Mononuclear cell (primary cell): Measurements from ENCODE around the gene MTERF4. TPM values are rescaled to one million over a fixed set of nuclear protein-coding genes. Genes with fewer than 3 reads are reported as not detected.

Experiments
- H3K27me3 ChIP-seq: 2 replicates; pipeline ENCODE4 v1.6.0; 2011; ENCODE audit warnings: low read length, control low read depth; ENCODE audit not compliant: insufficient read depth
- H3K4me1 ChIP-seq: 2 replicates; pipeline ENCODE4 v1.5.1; 2011; ENCODE audit warnings: mild to moderate bottlenecking, low read length, control low read depth; ENCODE audit not compliant: insufficient read depth
- H3K4me3 ChIP-seq: 2 replicates; pipeline ENCODE4 v1.5.1; 2011; ENCODE audit warnings: mild to moderate bottlenecking, low read length, moderate library complexity
- H3K9me3 ChIP-seq: 2 replicates; pipeline ENCODE4 v1.5.1; 2011; ENCODE audit warnings: low read depth, mild to moderate bottlenecking, control low read depth, low read length
- total RNA-seq: library from RNA; depleted of rRNA; stranded (reverse); fragments of >200 nt; gene quantifications from one replicate; pipeline ENCODE4 v1.2.3, GENCODE V29; 2012

MTERF4 gene
- total RNA-seq, 1 donor, result 103 TPM

GRCh38 chr2:241049739-241050623, 52.1 kb downstream of the MTERF4 start:
- Histone ChIP-seq H3K27me3 (no peaks in the 10 kb centered on the region), H3K9me3 (peaks cover 6% of the 10 kb centered on the region), H3K4me3 (no peak overlapping the region), H3K4me1 (no peaks in the 10 kb centered on the region)

- H3K9me3 ChIP-seq, result peaks cover 6% of the 10 kb centered on the region
- H3K27me3 ChIP-seq, result no peaks in the 10 kb centered on the region
- no peaks in the 10 kb centered on the region for H3K4me1 ChIP-seq
- no peak overlapping the region for H3K4me3 ChIP-seq
Measured at GRCh38 chr2:241048949-241049343, 53.1 kb downstream of the MTERF4 start.

GRCh38 chr2:241048149-241048948, 53.7 kb downstream of the MTERF4 start:
- no peaks in the 10 kb centered on the region for H3K4me1 ChIP-seq
- peaks cover 6% of the 10 kb centered on the region for H3K9me3 ChIP-seq
- H3K27me3 ChIP-seq, result no peaks in the 10 kb centered on the region
- H3K4me3 ChIP-seq, result no peak overlapping the region

- peaks cover 6% of the 10 kb centered on the region for H3K9me3 ChIP-seq
- H3K27me3 ChIP-seq, result no peaks in the 10 kb centered on the region
- H3K4me3 ChIP-seq, result no peak overlapping the region
- no peaks in the 10 kb centered on the region for H3K4me1 ChIP-seq
Measured at GRCh38 chr2:241047253-241048010, 54.7 kb downstream of the MTERF4 start.

Other genes starting within 250 kb of the MTERF4 start
- not detected for gene AGXT, start 233.5 kb downstream of the MTERF4 start, total RNA-seq
- gene MAB21L4, start 206.1 kb downstream of the MTERF4 start, total RNA-seq, result not detected
- not detected for gene CROCC2, start 196.0 kb downstream of the MTERF4 start, total RNA-seq
- 8.2 TPM for gene SNED1, start 103.7 kb downstream of the MTERF4 start, total RNA-seq
- gene PASK, start 47.2 kb upstream of the MTERF4 start, total RNA-seq, result 101 TPM
- 27.2 TPM for gene PPP1R7, start 48.2 kb upstream of the MTERF4 start, total RNA-seq
- gene ANO7, start 86.4 kb upstream of the MTERF4 start, total RNA-seq, result 0.10 TPM
- 121 TPM for gene HDLBP, start 213.4 kb upstream of the MTERF4 start, total RNA-seq
- 218 TPM for gene SEPTIN2, start 213.6 kb upstream of the MTERF4 start, total RNA-seq